ENCODE measurements around the gene ELL.
A peak's percentile ranks its signal among the peaks of the same experiment; 100 is the strongest.

Gene ELL

DNA sequence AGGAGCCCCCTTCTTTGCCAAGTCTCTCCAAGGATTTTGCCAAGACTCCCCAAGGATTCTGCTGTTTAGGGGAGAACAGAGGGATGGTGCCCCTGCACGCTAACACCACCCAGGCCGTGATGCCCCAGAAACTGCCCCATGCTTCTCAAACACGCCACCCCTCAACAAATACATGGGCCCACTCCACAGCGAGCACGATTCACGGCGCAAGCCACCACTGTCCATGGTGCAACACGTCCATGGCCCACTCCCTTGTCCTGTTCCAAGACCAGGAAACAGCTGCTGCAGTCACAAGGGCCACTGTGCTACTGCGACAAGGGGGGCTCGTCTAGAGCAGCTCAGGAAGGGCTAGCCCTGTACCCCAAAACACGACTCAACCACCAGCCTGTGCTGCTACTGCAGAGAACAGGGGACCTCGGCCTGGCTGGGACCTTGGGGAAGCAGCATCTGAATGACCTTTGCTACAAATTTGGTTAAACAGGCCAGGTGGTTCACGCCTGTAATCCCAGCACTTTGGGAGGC, 47.4 kb downstream of the ELL start:
- peak overlapping the region; percentile 93 for H4K91ac ChIP-seq (ENCODE audit: low read length)
- 90% methylated on average over 13 of the region's 13 CpGs for WGBS
- peaks cover 52% of the 10 kb centered on the region for H3K4me1 ChIP-seq (ENCODE audit: control insufficient read depth, insufficient read depth, low read depth, low read length)
- no peak overlapping the region for H2BK5ac ChIP-seq (ENCODE audit: low read depth, low read length, poor library complexity, severe bottlenecking)
- no peak overlapping the region for H3K9ac ChIP-seq (ENCODE audit: low read length)
- peaks cover 30% of the 10 kb centered on the region for H3K79me1 ChIP-seq (replicated peaks; ENCODE audit: low read length, poor library complexity, severe bottlenecking)
- H3K4me3 ChIP-seq (ENCODE audit: insufficient read depth in 1 of 2, low read depth in 1 of 2, low read length in 2 of 2): no peak overlapping the region
- no peaks in the 10 kb centered on the region for H3K27me3 ChIP-seq (ENCODE audit: control insufficient read depth in 1 of 2, insufficient read depth in 1 of 2, low read length in 2 of 2)
- peak overlapping the region in 1 of 2 experiments; percentile 66 for H3K4ac ChIP-seq (ENCODE audit: low read depth in 1 of 2, low read length in 2 of 2)
- no peak overlapping the region for H3K23ac ChIP-seq (ENCODE audit: low read length in 2 of 2)
- no peak for DNase-seq
- H2BK15ac ChIP-seq (ENCODE audit: low read depth, poor library complexity, severe bottlenecking): no peak overlapping the region
- H3K14ac ChIP-seq (ENCODE audit: low read length in 2 of 2): peak overlapping the region in 1 of 2 experiments; percentile 49
- H3K4me2 ChIP-seq (ENCODE audit: low read length, poor library complexity, severe bottlenecking): no peak overlapping the region
- H2BK120ac ChIP-seq (ENCODE audit: low read depth, low read length): no peak overlapping the region
- peak overlapping the region; percentile 31 for H4K8ac ChIP-seq (ENCODE audit: low read length)
- no peak overlapping the region for H3K27ac ChIP-seq (ENCODE audit: low read length, poor library complexity, severe bottlenecking)
- H3K9me3 ChIP-seq (ENCODE audit: control insufficient read depth, low read length): no peaks in the 10 kb centered on the region
- H3K36me3 ChIP-seq (ENCODE audit: control insufficient read depth in 1 of 2, insufficient read depth in 2 of 2, low read depth in 1 of 2, low read length in 2 of 2): peaks cover 28 to 32% of the 10 kb centered on the region in 2 experiments
- H2BK12ac ChIP-seq (ENCODE audit: low read length in 2 of 2): peak overlapping the region; percentile 33 to 85
- no peak overlapping the region for H2AFZ ChIP-seq (ENCODE audit: low read depth, low read length)
- H3K18ac ChIP-seq (ENCODE audit: low read depth in 1 of 2, low read length in 2 of 2): peak overlapping the region; percentile 44 to 59
- no peak overlapping the region for H2AK5ac ChIP-seq (ENCODE audit: low read length, severe bottlenecking)

DNA sequence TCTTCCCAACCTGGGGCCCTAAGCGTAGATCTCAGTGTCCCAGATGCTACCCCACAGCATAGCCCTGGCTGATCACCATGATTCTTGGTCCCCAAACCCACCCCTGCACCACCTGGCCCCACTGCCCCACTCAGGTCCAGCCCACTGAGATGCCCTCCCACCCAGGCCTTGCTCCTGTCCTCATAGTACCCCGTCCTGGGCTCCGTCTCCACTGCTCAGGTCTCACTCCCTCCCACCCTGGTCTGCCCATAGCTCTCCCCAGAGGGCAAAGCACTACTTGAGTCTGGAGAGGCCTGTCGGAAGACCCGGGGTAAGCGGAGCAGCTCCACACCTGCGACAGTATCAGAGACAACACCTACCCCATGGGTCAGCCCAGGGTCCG, 48.2 kb downstream of the ELL start:
- H3K27ac ChIP-seq (ENCODE audit: low read length, poor library complexity, severe bottlenecking): no peak overlapping the region
- peak overlapping the region in 1 of 2 experiments; percentile 85 for H3K18ac ChIP-seq (ENCODE audit: low read depth in 1 of 2, low read length in 2 of 2)
- peak overlapping the region; percentile 52 for H4K8ac ChIP-seq (ENCODE audit: low read length)
- H2BK15ac ChIP-seq (ENCODE audit: low read depth, poor library complexity, severe bottlenecking): peak overlapping the region; percentile 23
- H2BK5ac ChIP-seq (ENCODE audit: low read depth, low read length, poor library complexity, severe bottlenecking): no peak overlapping the region
- H2AFZ ChIP-seq (ENCODE audit: low read depth, low read length): no peak overlapping the region
- H3K4ac ChIP-seq (ENCODE audit: low read depth in 1 of 2, low read length in 2 of 2): peak overlapping the region in 1 of 2 experiments; percentile 62
- peaks cover 32 to 34% of the 10 kb centered on the region in 2 experiments for H3K36me3 ChIP-seq (ENCODE audit: control insufficient read depth in 1 of 2, insufficient read depth in 2 of 2, low read depth in 1 of 2, low read length in 2 of 2)
- 95% methylated on average over 8 of the region's 8 CpGs for WGBS
- H3K9me3 ChIP-seq (ENCODE audit: control insufficient read depth, low read length): no peaks in the 10 kb centered on the region
- DNase-seq: no peak
- no peak overlapping the region for H3K4me3 ChIP-seq (ENCODE audit: insufficient read depth in 1 of 2, low read depth in 1 of 2, low read length in 2 of 2)
- H4K91ac ChIP-seq (ENCODE audit: low read length): peak overlapping the region; percentile 64
- no peak overlapping the region for H3K23ac ChIP-seq (ENCODE audit: low read length in 2 of 2)
- no peak overlapping the region for H3K4me2 ChIP-seq (ENCODE audit: low read length, poor library complexity, severe bottlenecking)
- no peak overlapping the region for H3K9ac ChIP-seq (ENCODE audit: low read length)
- no peak overlapping the region for H2AK5ac ChIP-seq (ENCODE audit: low read length, severe bottlenecking)
- H2BK120ac ChIP-seq (ENCODE audit: low read depth, low read length): no peak overlapping the region
- peak overlapping the region in 1 of 2 experiments; percentile 49 for H3K14ac ChIP-seq (ENCODE audit: low read length in 2 of 2)
- H3K4me1 ChIP-seq (ENCODE audit: control insufficient read depth, insufficient read depth, low read depth, low read length): peaks cover 52% of the 10 kb centered on the region
- peaks cover 28% of the 10 kb centered on the region for H3K79me1 ChIP-seq (replicated peaks; ENCODE audit: low read length, poor library complexity, severe bottlenecking)
- H2BK12ac ChIP-seq (ENCODE audit: low read length in 2 of 2): peak overlapping the region in 1 of 2 experiments; percentile 3
- H3K27me3 ChIP-seq (ENCODE audit: control insufficient read depth in 1 of 2, insufficient read depth in 1 of 2, low read length in 2 of 2): no peaks in the 10 kb centered on the region

DNA sequence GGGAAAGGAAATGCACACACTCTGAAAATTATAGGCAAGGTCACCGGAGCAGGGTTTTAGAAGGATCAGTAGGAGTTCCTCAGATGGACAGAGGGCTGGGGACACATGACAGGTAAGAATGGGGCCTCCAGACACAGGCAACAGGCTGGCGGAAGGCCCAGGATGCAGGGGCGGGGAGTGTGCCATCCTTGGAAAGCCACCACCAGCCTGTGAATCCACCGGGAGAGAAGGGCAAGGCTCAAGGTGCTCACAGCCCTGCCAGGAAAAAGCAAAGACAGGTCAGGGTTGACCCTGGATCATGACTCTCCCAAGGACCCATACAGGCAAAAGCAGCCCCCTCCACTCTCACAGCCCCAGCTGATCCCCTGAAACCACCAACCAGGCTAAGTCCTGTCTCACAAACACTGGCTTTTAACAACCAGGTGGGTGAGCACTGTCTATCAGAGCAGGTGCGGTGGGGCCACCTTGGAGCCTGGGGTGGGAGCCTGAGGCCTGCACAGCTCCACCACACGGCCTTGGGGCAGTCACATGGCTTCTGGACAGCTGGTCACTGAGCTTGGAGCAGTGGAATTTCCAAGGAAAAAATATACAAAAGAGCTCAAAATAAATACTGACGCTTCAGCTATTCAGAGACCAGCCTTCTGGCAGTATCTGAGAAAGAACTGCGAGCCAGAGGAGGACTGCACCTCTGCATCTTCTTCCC, 48.7 kb downstream of the ELL start:
- Histone ChIP-seq H2BK15ac (ENCODE audit: low read depth, poor library complexity, severe bottlenecking) (no peak overlapping the region), H2AFZ (ENCODE audit: low read depth, low read length) (no peak overlapping the region)
- WGBS: 78% methylated on average over 8 of the region's 8 CpGs

DNA sequence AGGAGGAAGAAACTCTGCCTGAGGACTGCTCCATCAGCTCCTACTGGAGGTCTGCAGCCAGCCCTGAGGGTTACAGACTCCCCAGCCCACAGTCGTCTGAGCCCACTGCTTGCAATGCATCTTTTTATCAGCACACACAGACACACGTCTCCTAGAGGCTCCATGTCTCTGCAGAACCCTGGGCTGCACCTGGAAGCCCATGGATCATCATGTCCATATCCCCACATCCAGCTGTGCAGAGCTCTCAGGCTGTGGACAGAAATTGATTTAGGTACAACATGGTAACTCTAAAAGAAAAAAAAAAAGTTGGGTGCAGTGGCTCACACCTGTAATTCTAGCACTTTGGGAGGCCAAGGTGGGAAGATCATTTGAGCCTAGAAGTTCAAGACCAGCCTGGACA, 51.1 kb downstream of the ELL start:
- Histone ChIP-seq H3K18ac (ENCODE audit: low read depth in 1 of 2, low read length in 2 of 2) (no peak overlapping the region), H4K8ac (ENCODE audit: low read length) (no peak overlapping the region), H2BK15ac (ENCODE audit: low read depth, poor library complexity, severe bottlenecking) (no peak overlapping the region), H3K27ac (ENCODE audit: low read length, poor library complexity, severe bottlenecking) (no peak overlapping the region), H3K9ac (ENCODE audit: low read length) (peak overlapping the region; percentile 32), H2BK120ac (ENCODE audit: low read depth, low read length) (no peak overlapping the region), H3K36me3 (ENCODE audit: control insufficient read depth in 1 of 2, insufficient read depth in 2 of 2, low read depth in 1 of 2, low read length in 2 of 2) (peaks cover 34 to 41% of the 10 kb centered on the region in 2 experiments), H3K4me1 (ENCODE audit: control insufficient read depth, insufficient read depth, low read depth, low read length) (peaks cover 64% of the 10 kb centered on the region), H2AFZ (ENCODE audit: low read depth, low read length) (no peak overlapping the region), H3K9me3 (ENCODE audit: control insufficient read depth, low read length) (no peaks in the 10 kb centered on the region), H4K91ac (ENCODE audit: low read length) (no peak overlapping the region), H3K14ac (ENCODE audit: low read length in 2 of 2) (no peak overlapping the region), H2BK5ac (ENCODE audit: low read depth, low read length, poor library complexity, severe bottlenecking) (no peak overlapping the region), H3K23ac (ENCODE audit: low read length in 2 of 2) (no peak overlapping the region), H3K4me2 (ENCODE audit: low read length, poor library complexity, severe bottlenecking) (no peak overlapping the region), H3K27me3 (ENCODE audit: control insufficient read depth in 1 of 2, insufficient read depth in 1 of 2, low read length in 2 of 2) (no peaks in the 10 kb centered on the region), H3K4me3 (ENCODE audit: insufficient read depth in 1 of 2, low read depth in 1 of 2, low read length in 2 of 2) (no peak overlapping the region), H3K4ac (ENCODE audit: low read depth in 1 of 2, low read length in 2 of 2) (no peak overlapping the region), H2BK12ac (ENCODE audit: low read length in 2 of 2) (peak overlapping the region; percentile 22 to 25), H3K79me1 (replicated peaks; ENCODE audit: low read length, poor library complexity, severe bottlenecking) (peaks cover 32% of the 10 kb centered on the region), H2AK5ac (ENCODE audit: low read length, severe bottlenecking) (no peak overlapping the region)
- WGBS: 58% methylated on average over 2 of the region's 2 CpGs
- DNase-seq: no peak

More for the DNA sequence above, 48.7 kb downstream of the ELL start:
- Histone ChIP-seq H3K14ac (ENCODE audit: low read length in 2 of 2) (no peak overlapping the region), H3K36me3 (ENCODE audit: control insufficient read depth in 1 of 2, insufficient read depth in 2 of 2, low read depth in 1 of 2, low read length in 2 of 2) (peaks cover 32 to 34% of the 10 kb centered on the region in 2 experiments), H2BK5ac (ENCODE audit: low read depth, low read length, poor library complexity, severe bottlenecking) (no peak overlapping the region), H3K4me1 (ENCODE audit: control insufficient read depth, insufficient read depth, low read depth, low read length) (peaks cover 53% of the 10 kb centered on the region), H2AK5ac (ENCODE audit: low read length, severe bottlenecking) (no peak overlapping the region), H3K79me1 (replicated peaks; ENCODE audit: low read length, poor library complexity, severe bottlenecking) (peaks cover 25% of the 10 kb centered on the region), H3K4me2 (ENCODE audit: low read length, poor library complexity, severe bottlenecking) (no peak overlapping the region), H3K9me3 (ENCODE audit: control insufficient read depth, low read length) (no peaks in the 10 kb centered on the region), H3K27me3 (ENCODE audit: control insufficient read depth in 1 of 2, insufficient read depth in 1 of 2, low read length in 2 of 2) (no peaks in the 10 kb centered on the region), H3K9ac (ENCODE audit: low read length) (no peak overlapping the region), H3K4me3 (ENCODE audit: insufficient read depth in 1 of 2, low read depth in 1 of 2, low read length in 2 of 2) (no peak overlapping the region), H2BK120ac (ENCODE audit: low read depth, low read length) (peak overlapping the region; percentile 40), H4K91ac (ENCODE audit: low read length) (peak overlapping the region; percentile 14), H4K8ac (ENCODE audit: low read length) (no peak overlapping the region), H3K23ac (ENCODE audit: low read length in 2 of 2) (no peak overlapping the region), H3K4ac (ENCODE audit: low read depth in 1 of 2, low read length in 2 of 2) (peak overlapping the region; percentile 46 to 54), H3K27ac (ENCODE audit: low read length, poor library complexity, severe bottlenecking) (no peak overlapping the region), H3K18ac (ENCODE audit: low read depth in 1 of 2, low read length in 2 of 2) (peak overlapping the region; percentile 13 to 26), H2BK12ac (ENCODE audit: low read length in 2 of 2) (no peak overlapping the region)
- peak; percentile 87 for DNase-seq
